MV-4-11 (cell line): ENCODE results near the gene VAMP2.

ENCODE experiments used
- DNase-seq: peaks from one replicate; lab custom pipeline; 2025; lab: John Stamatoyannopoulos, UW

VAMP2 gene

GRCh38 chr17:8155231-8155995 lies 7.3 kb downstream of the VAMP2 start:
- no peak for DNase-seq

GRCh38 chr17:8154608-8155155 lies 8.1 kb downstream of the VAMP2 start:
- no peak for DNase-seq

GRCh38 chr17:8153957-8154607 lies 8.7 kb downstream of the VAMP2 start:
- peak; percentile 81 for DNase-seq

- peak; percentile 51 for DNase-seq
Measured at GRCh38 chr17:8153525-8153956, 9.2 kb downstream of the VAMP2 start.

GRCh38 chr17:8153031-8153451 lies 9.7 kb downstream of the VAMP2 start:
- no peak for DNase-seq

- peak; percentile 96 for DNase-seq
Measured at GRCh38 chr17:8152112-8152775, 10.5 kb downstream of the VAMP2 start, which contains the start of gene PER1. PER1 (minus strand) TSS chr17:8152404; CDS start chr17:8150706, 1,698 bp downstream.

- peak; percentile 43 for DNase-seq
Measured at GRCh38 chr17:8151641-8152111, 11.1 kb downstream of the VAMP2 start.

GRCh38 chr17:8151120-8151640 lies 11.6 kb downstream of the VAMP2 start:
- peak; percentile 70 for DNase-seq

GRCh38 chr17:8150194-8151119 lies 12.3 kb downstream of the VAMP2 start:
- DNase-seq = no peak

- no peak for DNase-seq
Measured at GRCh38 chr17:8149419-8150193, 13.1 kb downstream of the VAMP2 start.

- no peak for DNase-seq
Measured at GRCh38 chr17:8148560-8148959, 14.2 kb downstream of the VAMP2 start.

GRCh38 chr17:8147805-8148404 lies 14.8 kb downstream of the VAMP2 start:
- no peak for DNase-seq

- DNase-seq = no peak
Measured at GRCh38 chr17:8147141-8147804, 15.5 kb downstream of the VAMP2 start.

- DNase-seq = no peak
Measured at GRCh38 chr17:8146381-8147140, 16.2 kb downstream of the VAMP2 start.

GRCh38 chr17:8145811-8146210 lies 16.9 kb downstream of the VAMP2 start:
- no peak for DNase-seq

- DNase-seq = no peak
Measured at GRCh38 chr17:8144401-8145231, 18.1 kb downstream of the VAMP2 start.

GRCh38 chr17:8143581-8144400 lies 19.0 kb downstream of the VAMP2 start:
- DNase-seq = no peak
